B cell (primary cell): ENCODE results near the gene CHRNA1.

Source experiments
- CTCF ChIP-seq: fragments of 200-600 bp; IDR thresholded peaks from one replicate; pipeline ENCODE4 v1.8.0; 2022; ENCODE audit warnings: antibody characterized with exemption, mild to moderate bottlenecking
- EZH2 ChIP-seq: IDR thresholded peaks from 2 replicates; pipeline ENCODE4 v1.6.1; 2012; ENCODE audit warnings: borderline replicate concordance, low read depth, mild to moderate bottlenecking, moderate library complexity, low read length; ENCODE audit not compliant: insufficient read depth, poor library complexity, severe bottlenecking

GRCh38 chr2:174726212-174726611 lies 38.1 kb downstream of the CHRNA1 start:
- TF ChIP-seq CTCF: no peak
- no peak for TF ChIP-seq EZH2
